Left renal pelvis (tissue), 4 donors: ENCODE measurements around the gene STK24. TPM values are rescaled to one million over a fixed set of nuclear protein-coding genes. Genes with fewer than 3 reads are reported as not detected.

Source experiments
- DNase-seq, 4 donors: peaks; one replicate each; pipeline ENCODE4 v3.0.0-alpha.2; 2013; ENCODE audit warnings: low read depth in 4 of 4, low spot score in 3 of 4
- polyA plus RNA-seq, 4 donors: library from polyadenylated mRNA; unstranded; fragments of 120-200 nt; gene quantifications; one replicate each; pipeline ENCODE4 v1.2.1, GENCODE V29; 2013; ENCODE audit not compliant: insufficient read length in 4 of 4

STK24 gene
- polyA plus RNA-seq, 4 donors = 58.0 to 134 (median 123) TPM

DNA sequence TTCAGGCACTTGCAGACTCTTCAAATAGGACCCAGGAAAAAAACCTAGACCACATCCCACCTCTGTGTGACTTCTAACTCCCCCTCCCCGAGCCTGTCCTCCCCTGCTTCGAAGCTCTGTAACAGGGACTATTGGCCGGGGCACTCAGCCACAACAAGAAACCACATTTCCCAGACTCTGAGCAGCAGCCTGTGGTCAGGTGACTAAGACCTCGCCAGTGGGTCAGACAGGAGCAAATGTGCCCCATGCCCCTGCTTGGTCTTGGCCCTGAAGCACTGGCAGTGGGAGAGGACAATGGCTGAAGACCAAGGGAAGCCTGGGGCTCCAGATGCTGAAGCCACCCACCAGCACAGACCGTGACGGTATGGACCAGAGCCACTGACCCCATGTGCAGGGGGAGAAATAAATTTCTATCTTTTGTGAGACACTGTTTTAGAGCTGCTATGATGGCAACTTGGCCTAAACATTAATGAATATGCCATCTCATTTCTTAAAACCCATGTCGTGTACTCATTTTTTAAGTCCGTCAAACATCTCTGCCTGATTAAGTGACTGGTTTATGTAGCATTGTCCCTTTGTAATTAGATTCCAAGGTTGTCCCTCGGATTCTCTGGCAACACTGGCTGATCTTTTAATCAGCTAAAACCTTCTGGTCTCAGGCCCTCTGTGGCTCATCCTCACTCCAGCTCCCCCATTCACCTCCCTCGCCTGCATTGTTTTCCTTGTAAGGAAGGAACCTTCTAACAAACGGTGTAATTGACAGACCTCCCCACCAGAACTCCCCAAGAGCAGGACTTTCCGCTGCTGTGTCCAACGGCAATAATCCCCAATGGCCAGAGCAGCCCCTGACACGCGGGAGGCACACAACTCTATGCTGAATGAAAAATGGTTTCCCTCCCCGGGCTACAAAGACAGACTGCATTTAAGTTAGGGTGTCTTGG lies 98.4 kb downstream of the STK24 start:
- no peak for DNase-seq

DNA sequence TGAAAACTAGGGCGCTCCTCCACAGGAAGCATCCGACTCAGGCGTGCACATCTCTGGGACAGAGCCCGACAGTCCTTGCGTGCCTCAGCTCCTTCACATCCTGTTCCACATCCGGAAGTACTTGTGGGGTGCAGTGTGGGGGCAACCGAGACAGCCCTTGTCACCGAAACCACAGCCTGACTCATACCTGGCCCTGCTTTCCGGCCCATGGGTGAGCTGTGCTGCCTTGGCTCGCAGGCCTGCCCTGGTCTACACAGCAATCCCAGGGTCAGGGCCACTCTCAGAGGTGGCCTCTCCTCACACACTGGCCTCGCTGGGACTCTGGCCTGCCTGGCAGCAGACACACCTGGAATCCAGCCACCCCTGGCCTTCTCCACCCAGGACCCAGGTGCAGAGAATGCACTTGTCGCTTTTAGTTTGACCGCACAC lies 100.4 kb downstream of the STK24 start:
- DNase-seq = no peak

DNA sequence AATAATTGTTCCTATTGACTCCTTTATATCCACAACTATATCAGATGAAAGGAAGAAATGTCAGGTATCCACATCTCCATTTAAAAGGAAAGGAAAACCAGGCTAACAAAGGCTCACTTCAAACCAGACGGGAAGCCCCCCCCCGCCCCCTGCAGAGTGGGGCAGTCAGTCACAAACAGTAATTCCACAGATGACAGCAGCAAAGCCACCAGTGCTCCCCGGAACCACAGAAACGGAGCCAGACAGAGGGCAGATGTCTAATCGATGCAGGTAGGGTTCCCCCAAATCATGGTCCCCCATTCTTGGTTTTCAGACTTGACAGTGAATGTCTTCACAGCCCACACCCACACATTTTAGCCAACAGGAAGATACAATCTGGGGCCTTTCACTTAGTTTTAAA lies 100.8 kb downstream of the STK24 start:
- DNase-seq = no peak

DNA sequence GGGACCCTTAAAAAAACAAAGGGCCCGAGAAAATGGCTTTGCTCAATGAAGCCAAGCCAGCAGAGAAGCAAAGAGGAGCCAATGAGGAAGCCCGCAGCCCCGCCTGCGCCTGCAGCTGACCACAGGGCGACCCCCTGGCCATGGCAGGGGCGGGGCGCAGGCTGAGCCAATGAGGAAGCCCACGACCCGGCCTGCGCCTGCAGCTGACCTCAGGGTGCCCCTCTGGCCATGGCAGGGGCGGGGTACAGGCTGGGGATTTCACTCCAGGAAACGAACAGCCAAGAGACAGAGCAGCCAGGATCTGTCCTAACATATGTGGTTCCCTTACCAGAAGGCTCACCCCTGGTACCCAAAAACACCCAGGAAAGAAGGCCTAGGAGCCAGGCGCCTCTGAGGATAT lies 101.4 kb downstream of the STK24 start:
- DNase-seq = no peak

DNA sequence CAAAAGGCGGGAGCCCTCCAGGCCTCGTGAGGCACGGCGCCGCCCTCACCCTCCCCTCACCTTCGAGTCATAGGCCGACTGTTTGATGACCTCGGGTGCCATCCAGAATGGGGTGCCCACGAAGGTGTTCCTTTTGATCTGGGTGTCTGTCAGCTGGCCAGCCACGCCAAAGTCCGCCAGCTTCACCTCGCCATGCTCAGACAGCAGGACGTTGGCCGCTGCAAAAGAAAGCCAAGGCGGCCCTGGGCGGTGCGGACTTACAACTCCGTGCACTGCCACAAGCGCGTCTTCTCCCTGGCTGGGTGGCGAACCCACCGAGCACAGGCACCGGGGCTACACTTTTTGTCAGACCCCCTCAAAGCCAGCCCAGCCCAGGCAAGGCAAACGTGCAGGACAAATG lies 102.1 kb downstream of the STK24 start:
- no peak for DNase-seq

DNA sequence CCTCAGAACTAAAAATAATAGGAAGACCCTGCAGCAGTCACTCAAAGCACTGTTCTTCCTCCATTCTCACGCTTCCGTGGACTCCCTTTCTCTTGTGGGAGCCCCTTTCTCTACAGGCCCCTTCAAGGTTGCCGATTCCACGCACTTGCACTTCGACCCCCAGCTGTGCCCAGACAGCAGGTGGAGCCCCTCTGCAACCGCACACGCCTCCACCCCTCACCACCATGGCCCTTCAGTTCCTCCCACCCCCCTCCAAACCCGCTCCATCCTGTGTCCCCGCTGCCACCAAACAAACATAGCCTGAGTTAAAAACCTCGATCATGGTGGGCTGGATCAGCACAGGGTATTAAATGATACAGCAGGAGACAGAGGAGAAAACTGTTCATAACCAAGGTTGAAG lies 102.6 kb downstream of the STK24 start:
- DNase-seq = no peak

DNA sequence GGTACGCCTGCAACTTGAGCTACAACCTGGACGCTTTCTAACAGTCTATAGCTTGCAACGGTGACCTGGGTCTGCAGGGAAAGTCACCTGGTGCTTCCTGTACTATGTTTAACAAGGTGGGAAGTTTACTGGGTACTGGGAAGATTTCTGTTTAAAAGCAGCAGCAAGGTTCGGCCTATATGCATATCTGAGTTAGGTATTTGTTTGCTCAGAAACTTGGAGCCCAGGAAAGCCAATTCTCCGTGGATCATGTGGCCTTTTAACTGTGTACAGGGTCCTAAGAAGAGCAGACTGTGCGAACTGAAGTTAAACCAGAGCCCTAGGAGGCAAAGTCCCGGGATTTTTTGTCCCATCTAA lies 103.1 kb downstream of the STK24 start:
- DNase-seq = no peak

DNA sequence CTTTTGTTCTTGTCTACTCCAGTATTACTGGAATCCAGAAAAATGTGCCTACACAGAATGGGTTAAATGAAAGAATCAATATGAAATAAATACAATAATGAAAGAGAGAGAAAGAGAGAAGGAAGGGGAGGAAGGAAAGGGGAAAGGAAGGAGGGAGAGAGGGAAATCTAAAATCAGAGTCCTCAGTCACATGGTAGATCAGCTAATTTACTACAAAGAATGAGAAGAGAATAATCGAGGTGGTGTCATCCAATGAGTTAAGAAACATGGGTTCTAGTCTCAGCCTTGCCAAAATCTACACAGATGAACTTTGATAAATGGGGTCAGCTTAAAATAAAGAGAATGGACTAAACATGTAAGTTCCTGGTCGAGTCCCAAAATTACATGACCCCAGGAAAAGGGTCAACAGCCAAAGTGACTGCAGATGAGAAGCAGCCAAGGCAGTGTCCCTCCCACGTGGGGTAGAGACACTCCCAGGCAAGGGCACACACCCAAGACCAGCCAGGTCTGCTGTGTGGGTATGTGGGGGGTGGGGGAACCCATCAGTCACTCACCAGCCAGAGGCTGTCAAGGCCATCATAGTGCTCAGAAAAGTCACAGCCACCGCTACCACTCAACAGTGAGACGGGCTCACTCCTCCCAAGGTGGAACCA lies 103.6 kb downstream of the STK24 start:
- DNase-seq = no peak

DNA sequence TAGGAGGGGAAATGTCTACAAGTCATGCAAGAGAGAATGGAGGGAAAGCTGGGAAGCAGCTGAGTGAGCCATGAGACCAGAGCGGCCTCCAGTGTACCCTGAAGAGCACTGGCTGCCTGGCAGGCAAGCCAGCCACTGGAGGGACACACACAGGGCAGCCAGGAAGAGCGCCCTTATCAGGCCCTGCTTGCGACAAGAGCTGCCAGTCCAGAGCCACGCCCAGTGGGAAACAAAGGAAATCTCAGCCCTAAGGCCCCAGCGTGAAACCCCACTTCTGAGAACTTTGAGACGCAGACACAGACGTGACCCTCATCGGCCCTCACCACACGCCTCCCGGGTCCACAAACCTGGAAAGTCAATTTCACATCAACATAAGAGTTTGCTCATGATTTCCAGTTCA lies 105.0 kb downstream of the STK24 start:
- no peak for DNase-seq

DNA sequence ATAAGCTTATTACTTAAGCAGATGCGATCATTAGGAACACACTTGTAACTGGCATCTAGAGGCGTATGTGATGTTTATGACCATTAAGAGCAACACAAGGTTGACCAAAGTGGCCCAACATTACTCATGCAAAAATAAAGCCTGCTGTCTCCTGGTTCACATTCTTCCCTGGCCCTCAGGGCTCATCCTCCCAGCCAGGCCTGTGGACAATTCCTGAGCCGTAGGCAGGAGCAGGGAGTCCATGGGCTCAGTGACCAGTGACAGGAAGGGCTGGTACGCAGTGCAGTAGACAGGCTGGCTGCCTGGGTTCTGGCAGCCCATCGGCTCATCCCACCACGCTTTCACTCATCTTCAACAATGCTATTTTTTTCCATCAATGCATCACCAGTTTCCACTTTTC lies 106.0 kb downstream of the STK24 start:
- no peak for DNase-seq

DNA sequence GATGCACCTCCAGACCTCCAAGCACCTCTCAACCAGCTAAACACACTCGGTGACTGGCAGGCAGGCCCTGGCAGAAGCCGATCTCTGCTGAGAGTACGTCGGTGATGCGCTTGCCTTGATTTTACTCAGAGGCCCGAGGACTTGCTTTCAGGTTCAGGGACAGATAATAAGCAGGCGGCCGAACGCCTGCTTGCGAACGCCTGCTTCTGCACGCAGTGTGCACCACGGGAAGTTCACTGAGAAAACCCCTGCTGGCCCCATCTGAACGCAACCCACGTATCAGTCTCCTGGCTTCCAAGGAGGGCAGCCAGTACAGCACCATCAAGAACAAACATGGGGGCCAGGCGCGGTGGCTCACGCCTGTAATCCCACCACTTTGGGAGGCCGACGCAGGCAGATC lies 108.0 kb downstream of the STK24 start:
- no peak for DNase-seq

DNA sequence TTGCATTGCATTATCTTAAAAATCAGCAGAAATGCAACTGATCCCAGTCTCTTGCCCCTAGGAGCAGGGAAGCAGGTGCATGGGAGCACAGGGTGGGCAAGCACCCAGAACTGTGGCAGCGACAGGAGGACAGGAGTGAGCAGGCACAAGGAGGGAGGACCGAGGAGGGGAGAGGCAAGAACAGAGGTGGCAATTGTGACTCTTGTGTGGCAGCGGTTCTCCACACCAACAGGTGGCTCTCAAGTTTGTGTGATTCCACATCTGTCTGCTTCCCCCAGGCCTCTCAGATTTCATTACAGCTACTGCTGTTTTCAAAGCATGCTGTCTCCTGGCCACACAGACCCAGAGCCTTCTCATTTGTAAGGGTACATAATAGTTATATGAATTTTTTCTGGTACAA lies 108.5 kb downstream of the STK24 start:
- no peak for DNase-seq

DNA sequence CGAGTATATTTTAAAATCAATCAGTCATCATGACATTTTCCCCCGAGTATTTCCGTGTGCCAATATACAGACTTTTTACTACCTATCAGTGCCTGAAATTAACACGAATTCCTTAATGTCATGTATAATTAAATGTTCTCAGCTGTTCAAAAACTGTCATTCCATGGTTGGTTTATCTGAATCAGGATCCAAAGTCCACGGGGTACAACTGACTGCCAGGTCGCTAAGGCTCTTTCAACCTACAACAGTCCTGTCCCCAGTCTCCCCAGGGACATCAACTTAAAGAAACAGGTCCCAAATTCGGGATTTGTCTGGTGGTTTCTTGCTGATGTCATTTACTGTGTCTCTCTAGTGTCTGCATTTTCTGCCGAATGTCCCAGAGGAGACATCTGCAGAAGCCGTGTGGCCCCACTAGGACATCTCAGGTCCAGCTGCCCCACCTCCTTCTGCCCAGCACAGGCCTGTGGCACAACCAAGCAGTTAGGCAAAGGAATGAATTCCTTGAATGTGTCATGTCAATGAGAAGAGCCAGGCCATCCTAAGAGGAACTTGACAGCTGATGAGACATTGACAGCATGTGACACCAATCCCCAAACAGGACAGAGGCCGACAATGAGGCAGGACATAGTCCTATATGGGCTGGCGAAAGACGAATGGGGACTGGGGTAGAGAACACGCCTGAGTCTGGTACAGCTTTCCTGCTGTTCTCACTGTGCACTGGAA lies 109.5 kb downstream of the STK24 start:
- DNase-seq = no peak

DNA sequence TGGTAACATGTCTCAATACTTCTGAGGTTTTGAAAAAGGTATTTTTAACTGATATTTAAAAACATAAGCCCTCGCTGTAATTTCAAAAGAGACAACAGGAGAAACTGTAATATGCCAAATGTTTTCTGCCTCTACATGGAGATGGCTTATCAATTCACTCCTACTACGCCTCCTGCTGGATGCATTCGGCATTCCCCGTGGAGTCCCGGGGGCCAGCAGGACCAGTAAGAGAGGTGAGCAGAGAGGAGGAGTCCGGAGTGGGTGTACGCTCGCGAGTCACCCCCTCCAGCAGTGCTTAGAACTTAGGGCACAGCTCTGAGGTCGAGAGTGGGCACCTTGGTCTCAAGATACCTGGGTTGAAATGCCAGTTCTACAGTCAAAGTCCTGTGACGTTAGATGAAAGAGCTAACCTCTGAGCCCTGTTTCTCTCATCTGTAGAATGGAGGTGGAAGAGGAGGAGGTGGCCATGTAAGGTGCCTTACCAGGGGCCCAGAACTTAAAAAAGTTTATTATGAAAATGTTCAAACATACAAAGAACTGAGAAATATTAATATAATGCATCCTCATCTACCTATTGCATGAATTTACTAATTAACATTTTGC lies 110.2 kb downstream of the STK24 start:
- no peak for DNase-seq

DNA sequence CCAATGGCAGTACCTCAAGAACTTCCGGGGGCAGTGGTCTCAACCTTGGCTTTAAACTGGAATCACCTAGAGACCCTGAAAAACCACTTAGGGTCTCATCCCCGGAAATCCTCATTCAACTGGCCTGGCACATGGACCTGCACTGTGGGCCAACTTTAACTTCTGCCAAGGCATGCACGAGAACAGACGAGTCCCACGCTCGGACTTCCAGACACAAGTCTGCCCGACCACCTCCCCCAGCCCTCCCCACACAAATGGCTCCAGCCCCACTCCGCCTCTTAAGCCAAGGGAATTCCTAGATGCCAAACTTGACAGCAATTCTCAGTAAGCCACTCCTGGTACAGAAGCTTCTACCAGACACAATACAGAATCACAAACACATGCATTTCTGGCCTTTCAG lies 114.0 kb downstream of the STK24 start:
- DNase-seq = no peak

DNA sequence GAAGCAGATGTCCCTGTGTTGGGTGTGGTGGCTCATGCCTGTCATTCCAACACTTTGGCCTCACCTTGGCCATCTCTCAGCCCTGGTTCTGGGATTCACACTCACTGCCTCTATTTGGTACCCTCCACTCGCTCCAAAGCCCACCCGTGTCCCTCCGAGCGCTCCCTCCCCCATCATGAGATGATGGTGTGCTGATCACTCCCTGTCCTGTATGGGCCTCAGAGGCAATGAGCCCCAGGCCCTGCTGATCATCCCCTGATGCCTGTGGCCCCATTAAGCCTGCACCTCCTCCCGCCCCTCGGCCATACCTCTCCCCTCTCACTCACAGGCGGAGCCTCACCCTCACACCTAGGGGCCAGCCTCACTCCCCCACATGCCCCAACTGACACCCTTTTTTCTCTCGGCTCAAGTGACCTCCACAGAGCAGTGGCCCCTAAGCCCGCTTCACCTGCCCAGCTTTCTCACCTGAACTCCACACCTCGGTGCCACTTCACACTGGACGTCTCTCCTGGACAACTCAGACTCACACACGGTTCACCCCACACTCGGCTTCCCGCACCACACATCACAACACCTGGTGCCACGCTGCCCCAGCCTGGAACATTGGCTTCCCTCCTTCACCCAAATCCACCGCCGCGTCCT lies 114.5 kb downstream of the STK24 start:
- no peak for DNase-seq

DNA sequence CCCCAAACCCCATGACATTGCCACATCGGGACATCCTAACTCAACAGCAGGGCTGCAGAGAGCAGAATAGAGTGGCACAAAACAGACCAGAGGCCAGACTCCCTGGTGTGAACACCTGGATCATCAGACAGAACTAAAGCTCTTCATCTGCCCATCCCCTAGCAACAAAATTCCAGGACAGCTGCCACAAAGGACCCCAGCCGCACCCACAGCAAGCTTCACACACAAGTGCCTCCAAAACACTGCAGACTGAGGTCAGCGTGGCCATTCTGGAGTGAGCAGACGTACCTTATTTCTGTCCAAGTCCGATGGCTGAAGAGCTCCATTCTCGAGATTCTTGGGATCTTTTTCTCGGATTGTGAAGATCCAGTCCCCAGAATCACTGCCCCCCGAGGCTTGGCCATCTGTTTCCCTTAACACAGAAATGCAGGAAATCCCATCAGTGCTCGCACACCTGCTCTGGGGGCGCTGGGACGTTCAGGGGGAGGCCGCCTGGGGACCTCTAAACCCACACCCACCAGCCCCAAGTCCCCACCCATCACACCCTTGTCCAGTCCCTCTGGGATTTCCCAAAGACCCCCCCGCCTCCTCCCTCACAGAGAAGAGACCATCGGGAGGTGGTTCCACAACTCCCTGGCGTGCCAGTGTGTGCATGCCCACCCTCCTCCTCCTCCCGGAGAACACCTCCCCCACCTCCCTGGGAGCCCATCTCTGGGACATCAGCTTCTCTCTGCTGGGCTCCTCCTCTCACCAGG lies 115.2 kb downstream of the STK24 start:
- DNase-seq = no peak

DNA sequence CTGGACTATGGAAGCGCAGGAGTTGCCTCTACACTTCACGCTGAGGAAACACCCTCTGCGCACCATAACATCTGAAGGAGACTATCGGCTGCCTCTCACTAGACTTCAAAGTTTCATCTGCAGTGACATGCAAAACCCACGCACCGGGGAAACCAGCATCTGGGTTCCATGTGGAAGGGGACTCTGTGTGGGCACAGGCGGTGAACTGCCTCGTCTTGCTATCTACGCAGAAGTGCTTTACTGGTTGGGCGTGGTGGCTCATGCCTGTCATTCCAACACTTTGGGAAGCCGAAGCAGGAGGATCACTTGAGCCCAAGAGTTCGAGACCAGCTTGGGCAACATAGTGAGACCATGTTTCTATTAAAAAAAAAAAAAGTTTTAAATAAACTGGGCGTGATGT lies 116.4 kb downstream of the STK24 start:
- DNase-seq = no peak

DNA sequence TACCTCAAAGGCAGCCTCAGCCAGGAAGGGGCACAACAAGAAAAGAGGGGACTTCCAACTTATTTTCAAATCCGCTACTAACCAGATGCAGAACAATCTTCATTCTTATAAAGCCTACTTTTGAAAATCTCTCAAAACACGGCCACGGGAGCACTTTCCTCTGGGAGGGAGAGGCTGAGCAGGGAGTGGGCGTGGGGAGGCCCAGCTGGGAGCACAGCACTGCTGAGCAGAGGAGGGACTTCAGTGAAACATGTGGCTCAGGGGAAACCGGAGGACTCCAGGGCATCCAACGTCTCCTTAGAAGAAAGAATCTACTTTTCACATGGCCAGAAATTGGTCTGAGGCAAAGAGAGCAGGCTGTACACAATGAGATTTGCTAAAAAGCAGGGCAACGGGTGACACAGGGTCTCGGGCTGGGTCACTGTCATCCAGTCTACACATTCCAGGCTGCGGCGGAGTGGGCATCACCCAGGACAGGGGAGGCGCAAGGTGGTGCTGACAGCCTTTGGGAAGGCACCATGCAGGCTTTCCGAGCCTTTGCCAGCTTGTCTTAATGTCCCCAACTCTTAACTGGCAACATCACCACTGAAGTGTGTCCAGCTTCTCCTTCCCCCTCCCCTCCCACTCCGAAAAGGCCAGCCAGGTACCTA lies 117.1 kb downstream of the STK24 start:
- DNase-seq = no peak
